D721Med (cell line): ENCODE data around the gene SAMSN1.

Experiments
- DNase-seq: peaks from one replicate; pipeline ENCODE4 v3.0.0; 2011; ENCODE audit warnings: low spot score; ENCODE audit not compliant: insufficient read length
- FAIRE-seq: peaks from 2 replicates; lab custom pipeline; 2011; peaks lifted over from hg19 to GRCh38; lab: Jason Lieb, UNC
- TF ChIP-seq, protein P1 (sequence below): IDR thresholded peaks from 2 replicates; pipeline ENCODE4 v1.5.1; 2012; ENCODE audit warnings: mild to moderate bottlenecking, control low read depth; ENCODE audit not compliant: insufficient read depth; ENCODE audit errors: missing control alignments

SAMSN1 gene

DNA sequence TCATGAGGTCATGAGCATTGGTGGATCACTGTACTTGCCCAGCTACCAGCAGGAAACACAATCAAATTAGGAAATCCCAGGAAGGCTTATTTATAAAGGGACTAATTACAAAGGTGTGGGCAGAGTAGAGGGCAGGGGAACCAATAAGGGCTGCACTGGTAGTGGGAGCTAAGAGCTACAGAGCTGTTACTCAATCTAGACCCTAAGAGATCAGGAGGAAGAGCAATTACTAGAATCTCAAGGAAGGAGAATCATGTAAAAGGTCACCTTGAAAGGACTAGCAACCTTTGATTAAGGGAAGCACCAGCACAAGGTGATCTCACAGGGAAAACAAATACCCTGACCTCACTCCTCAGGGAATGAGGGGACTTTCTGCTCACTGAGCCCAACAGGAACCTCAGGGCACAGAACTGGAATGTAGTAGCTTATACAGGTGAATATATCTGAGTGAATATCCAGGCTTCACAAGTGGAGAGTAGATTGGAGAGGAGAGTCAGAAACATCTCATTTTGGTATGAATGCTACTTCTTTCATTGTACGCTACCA is 66.8 kb downstream of the SAMSN1 start:
- TF ChIP-seq, protein P1, sequence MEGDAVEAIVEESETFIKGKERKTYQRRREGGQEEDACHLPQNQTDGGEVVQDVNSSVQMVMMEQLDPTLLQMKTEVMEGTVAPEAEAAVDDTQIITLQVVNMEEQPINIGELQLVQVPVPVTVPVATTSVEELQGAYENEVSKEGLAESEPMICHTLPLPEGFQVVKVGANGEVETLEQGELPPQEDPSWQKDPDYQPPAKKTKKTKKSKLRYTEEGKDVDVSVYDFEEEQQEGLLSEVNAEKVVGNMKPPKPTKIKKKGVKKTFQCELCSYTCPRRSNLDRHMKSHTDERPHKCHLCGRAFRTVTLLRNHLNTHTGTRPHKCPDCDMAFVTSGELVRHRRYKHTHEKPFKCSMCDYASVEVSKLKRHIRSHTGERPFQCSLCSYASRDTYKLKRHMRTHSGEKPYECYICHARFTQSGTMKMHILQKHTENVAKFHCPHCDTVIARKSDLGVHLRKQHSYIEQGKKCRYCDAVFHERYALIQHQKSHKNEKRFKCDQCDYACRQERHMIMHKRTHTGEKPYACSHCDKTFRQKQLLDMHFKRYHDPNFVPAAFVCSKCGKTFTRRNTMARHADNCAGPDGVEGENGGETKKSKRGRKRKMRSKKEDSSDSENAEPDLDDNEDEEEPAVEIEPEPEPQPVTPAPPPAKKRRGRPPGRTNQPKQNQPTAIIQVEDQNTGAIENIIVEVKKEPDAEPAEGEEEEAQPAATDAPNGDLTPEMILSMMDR = no peak
- FAIRE-seq (no peak), DNase-seq (no peak)

DNA sequence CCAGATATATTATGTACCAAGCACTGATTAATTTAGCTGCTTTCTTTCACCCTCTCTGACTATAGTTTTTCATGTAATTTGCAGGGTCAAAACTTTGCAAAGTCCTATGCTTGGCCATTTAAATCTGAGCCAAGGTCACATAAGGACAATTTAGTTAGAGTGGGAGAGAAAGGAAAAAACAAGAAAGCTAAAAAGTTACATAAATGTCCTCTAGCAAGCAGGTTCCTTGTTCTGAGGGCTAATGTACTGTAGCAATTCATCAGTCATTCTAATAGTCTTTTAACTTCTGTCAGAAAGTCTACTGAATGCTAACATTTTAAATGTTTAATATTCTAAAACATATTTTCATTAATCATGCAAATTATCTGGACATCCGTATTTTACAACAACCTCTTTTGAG is 68.3 kb downstream of the SAMSN1 start:
- no peak for DNase-seq
- TF ChIP-seq, protein P1 = no peak
- no peak for FAIRE-seq

DNA sequence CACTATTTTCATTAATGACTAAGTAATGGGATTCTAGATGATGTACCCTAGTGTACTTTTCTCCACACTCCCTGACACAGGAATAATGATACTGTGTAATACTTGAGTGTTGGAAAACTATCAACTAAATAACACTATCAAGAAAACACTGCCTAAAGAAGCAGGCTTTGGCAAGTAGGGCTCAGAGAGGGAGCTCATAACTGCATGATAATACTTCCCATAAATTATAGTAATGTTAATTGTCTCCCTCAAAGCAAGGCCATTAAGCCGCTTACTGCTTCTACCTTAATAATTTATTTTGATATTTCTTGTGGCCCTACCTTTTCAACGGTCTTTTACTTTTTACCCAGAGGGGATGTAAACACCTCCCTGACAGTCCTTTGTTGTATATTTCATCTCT is 69.0 kb downstream of the SAMSN1 start:
- no peak for FAIRE-seq
- no peak for DNase-seq
- TF ChIP-seq, protein P1 = no peak

DNA sequence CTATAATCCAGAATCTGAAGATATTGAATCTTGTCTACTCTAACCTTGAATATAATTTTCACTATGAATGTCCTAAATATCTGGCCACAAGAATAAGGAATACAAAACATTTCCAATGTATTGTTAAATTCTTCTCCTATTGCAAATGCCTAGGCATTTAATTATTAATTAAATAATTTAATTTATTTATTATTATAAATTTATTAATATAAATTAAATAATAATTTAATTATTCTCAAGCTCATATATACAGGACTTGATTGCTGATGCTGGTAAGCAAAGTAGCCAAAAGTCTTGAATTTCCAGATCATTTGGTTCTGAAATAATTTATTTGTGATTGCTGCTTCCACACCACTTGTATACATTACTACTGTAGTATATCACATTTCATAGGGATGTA is 71.1 kb downstream of the SAMSN1 start:
- DNase-seq = no peak
- TF ChIP-seq, protein P1 = no peak
- no peak for FAIRE-seq

DNA sequence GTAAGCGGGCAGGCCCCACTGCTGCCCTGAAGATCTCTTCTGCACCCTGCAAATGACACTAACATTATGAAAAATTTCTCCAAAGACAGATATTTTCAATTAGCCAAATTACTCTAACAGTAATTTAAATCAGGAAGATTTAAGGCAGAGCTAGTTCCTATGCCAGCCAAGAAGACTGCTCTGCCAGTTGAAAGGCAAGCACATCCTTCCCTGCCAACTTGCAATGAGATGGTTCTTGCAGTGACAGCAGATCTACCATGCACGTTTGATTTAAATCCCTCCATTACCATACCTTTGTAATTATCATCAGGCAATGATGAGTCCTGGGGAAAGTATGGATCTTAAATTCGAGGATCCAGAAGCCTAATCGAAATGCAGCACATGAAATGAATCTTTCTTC is 76.5 kb downstream of the SAMSN1 start:
- TF ChIP-seq, protein P1 = no peak
- no peak for DNase-seq
- FAIRE-seq = no peak

DNA sequence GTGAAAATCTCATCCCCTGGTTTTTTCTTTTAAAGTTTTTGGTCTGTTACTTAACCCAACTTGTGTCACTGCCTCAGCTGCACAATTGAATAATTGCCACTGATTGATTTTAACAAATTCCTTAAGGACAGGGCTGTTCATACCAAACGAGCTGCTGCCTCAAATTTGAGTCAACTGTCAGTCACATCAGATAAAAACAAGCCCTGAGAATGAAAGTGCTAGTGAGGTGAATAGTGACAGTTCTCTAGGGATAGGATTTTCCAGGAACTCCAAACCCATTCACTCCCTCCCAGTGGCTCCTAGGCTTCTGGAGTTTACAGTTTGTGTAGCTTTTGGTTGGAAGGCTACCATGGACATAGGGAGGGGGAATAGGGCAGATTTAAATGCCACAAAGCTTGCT is 79.4 kb downstream of the SAMSN1 start:
- no peak for FAIRE-seq
- TF ChIP-seq, protein P1 = no peak
- no peak for DNase-seq

DNA sequence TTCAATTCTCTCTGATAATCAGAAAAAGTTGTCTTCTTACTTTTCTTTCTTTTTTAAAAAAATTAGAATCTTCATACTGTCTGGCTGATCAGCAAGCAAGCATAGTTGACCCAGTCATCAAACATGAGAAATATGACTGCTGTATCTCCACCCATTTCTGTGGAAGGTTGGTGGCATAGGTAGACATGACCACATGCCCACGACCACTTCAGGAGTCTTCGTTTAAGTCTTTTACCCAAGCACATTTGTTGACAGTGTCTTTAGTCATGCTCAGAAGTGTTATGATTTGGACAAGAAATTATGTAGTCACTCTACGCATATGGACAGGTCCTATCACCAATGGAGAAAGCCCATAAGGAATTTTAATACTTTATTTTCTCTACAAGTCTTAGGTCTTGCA is 88.4 kb downstream of the SAMSN1 start:
- DNase-seq = no peak
- TF ChIP-seq, protein P1 = no peak

More for the DNA sequence above, 88.4 kb downstream of the SAMSN1 start:
- FAIRE-seq = no peak
